ENCODE data around the gene EIF4E.
"Not testable (repeated sequence)": the region's sequence is repeated elsewhere in the genome, so short reads cannot be mapped to it uniquely, and the experiment has no call there.

Gene EIF4E

GRCh38 chr4:98930311-98930865 is 1.5 kb upstream of the EIF4E start:
- DNase-seq (ENCODE audit: low spot score): no peak

DNA sequence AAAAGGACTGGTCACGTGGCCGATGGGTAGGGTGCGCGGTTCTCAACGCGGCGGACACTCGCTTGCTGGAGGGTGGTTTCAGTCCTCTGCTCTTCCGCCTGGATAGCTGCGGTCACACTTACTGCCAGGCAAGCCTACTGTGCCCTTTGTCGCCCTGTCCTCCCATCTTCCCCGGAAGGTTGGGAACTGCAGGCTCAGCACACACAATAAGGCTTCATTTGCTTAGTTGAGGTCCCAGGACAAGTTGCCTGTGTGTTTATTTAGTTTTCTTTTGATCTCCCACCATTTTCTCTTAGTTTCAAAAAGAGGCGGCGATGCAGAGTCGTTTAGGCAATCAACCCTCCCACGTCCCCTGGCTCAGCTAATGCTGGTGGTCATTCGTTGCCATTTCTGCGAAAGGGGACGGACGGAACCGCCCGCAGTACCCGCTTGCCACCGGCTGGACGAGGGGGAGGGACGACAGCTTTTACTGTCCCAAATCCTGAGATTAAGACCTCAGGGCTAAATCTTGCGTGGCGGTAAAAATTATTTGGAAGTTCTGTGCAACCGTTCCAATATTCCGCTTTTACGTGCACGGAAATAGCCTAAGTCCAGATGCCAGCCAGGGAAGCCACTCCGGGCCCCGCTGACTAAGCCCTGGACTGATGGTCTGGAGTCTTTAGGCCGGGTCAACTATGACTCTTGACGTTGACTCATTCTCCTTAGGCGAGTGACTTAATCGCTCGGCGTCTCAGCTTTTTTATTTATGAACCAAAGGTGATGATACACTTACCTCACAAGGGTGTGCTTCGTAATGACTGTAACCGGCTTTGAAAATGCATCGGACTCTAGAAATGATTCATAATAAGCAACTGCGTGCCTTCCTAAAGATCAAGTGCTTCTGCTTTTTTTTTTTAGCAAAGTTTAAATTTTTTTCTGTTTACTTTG is 671 bp upstream of the EIF4E start:
- peak; percentile 99 for DNase-seq (ENCODE audit: low spot score)

DNA sequence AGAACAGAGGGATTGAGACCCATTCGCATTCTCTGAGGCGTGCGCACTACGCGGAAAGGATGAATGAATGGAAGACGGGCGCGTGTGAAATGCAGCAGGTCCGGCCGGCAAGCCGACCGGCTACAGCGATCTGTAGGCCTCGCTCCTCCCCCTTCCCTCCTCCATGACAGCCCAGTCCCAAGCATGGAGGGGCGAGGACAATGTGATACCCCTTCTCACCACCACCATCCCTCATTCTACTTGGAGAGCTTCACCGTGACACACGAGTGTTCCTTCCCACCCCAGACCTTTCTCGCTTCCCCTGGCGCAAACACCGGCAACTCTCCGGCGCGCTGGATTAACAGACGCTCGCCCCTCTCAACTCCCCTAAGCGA is 815 bp downstream of the EIF4E start:
- peak; percentile 84 for DNase-seq (ENCODE audit: low spot score)

DNA sequence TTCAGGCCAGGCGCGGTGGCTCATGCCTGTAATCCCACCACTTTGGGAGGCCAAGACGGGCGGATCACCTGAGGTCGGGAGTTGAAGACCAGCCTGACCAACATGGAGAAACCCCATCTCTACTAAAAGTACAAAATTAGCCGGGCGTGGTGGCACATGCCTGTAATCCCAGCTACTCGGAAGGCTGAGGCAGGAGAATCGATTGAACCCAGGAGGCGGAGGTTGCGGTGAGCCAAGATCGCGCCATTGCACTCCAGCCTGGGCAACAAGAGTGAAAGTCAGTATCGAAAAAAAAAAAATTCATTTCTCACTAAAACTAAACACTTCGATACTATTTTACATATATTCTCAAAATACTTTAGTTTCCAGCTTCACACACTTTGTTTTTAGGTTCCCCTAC is 2.7 kb downstream of the EIF4E start:
- not testable (repeated sequence) for DNase-seq (ENCODE audit: low spot score)

- peak; percentile 25 for DNase-seq (ENCODE audit: low spot score)
These were observed 7.6 kb downstream of the EIF4E start for GRCh38 chr4:98921292-98921691.

DNA sequence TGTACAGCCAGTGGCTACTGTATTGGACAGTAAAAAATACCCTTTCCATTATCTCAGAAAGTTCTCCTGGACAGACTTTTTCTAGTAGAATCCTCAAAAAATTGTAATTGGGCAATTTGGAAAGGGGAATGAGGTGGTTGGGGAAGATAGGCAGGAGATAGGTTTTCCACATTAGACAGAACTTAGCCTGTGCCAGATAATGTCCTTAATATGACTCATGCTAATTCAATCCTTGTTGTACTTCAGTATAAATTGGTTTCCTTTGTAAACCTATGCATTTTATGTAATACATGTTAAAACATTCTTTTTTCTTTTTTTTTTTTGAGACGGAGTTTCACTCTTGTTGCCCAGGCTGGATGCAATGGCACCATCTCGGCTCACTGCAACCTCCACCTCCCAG is 8.9 kb downstream of the EIF4E start:
- DNase-seq (ENCODE audit: low spot score): peak; percentile 28

DNA sequence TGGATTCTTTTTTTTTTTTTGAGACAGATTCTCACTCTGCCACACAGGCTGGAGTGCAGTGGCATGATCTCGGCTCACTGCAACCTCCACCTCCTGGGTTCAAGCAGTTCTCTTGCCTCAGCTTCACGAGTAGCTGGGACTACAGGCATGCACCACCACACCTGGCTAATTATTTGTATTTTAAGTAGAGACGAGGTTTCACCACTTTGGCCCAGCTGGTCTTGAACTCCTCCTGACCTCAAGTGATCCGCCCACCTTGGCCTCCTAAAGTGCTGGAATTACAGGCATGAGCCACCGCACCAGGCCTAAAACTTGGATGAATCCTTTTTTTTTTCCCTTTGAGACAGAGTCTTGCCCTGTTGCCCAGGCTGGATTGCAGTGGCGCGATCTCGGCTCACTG is 18.2 kb downstream of the EIF4E start:
- peak; percentile 54 for DNase-seq (ENCODE audit: low spot score)

DNA sequence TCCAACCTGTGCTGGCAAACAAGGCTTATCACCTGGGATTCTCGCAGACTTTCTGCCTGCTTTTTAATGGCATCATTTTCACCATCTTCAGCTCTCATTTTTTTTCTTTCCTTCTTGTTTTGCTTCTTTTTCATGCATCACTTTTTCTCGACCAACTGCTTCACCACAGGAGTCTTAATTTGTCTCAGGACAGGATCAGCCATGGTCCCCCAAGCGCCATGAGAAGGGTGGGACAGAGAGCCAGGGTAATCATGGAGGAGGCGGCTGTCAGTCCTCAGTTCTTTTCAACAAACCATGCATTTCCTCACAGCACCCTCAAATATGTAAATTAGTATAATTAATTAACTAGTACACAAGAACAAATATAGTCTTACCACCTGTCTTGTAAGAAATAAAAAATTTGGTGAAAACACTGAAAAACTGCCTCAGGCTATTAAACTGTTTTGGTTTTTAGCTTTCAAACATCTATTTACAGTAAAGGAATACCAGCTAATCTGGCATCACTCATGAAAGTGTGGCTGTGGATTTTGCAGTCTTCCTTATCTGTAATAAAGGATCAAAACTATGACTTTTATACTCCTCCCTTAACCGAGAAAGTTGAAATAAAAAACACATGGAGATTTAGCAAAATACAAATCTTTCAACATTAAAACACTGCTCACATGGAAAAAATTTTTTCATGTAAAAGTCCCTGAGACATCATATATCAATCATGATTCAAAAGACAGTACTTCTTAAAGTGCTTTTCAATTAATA is 19.1 kb downstream of the EIF4E start:
- DNase-seq (ENCODE audit: low spot score): no peak

- no peak for DNase-seq (ENCODE audit: low spot score)
These were observed 20.1 kb downstream of the EIF4E start for GRCh38 chr4:98908703-98909262.

DNA sequence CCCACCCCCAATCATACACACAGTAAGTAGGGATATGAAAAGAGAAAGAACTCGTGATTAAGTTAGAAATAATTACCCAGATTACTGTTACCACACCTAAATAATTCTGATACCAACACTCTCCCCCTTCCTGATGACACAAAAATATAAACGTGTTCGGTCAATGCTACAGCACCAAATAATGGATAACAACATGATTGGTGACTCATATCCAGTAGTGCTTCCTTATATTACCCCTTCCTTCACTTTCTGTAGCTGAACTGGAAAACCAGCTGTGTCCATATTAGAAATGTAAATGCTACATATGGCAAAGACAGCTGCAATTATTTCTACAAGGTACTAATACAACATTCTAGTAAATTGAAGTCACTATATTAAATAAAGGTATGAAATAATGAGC is 20.8 kb downstream of the EIF4E start:
- DNase-seq (ENCODE audit: low spot score): peak; percentile 32

DNA sequence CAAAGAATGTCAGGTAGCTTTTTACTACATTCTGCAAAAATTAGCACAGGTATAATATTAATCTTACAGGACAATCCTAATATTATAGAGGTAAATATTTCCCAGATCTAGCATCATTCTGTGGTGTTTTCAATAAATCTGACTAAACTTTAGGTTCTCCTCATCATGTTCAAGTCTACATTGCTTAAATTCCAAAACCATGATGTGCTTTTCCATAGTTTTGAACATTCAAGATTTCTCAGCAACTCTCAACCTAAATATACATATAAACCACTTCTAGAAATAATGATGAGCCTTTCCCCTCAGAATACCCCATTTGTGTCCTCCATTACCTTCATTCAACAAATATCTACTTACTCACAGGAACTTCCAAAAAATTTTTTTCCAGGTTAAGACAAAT is 23.1 kb downstream of the EIF4E start:
- no peak for DNase-seq (ENCODE audit: low spot score)

DNA sequence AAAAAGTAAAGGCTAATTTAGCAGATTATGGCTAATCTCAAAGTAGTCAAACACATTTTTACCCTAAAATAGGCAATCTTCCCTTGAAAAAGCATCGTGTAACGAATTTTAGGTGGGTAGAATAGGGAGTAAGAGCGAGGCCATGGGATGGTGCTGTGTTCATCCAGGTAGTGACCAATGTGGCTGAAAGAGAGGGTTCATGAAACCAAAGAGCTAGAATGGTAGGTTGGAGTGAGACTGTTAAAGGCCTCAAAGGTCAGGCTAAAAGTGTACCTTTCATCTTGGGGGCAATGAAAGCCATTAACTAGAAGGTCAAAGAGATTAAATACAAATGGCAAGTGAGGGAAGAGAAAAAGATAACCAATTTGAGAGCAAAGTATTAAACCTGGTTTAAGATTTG is 23.6 kb downstream of the EIF4E start:
- no peak for DNase-seq (ENCODE audit: low spot score)

- DNase-seq (ENCODE audit: low spot score): no peak
These were observed 25.0 kb downstream of the EIF4E start for GRCh38 chr4:98903963-98904362.

- DNase-seq (ENCODE audit: low spot score): no peak
These were observed 25.4 kb downstream of the EIF4E start for GRCh38 chr4:98903561-98903960.

GRCh38 chr4:98899277-98899676 is 29.7 kb downstream of the EIF4E start:
- no peak for DNase-seq (ENCODE audit: low spot score)

GRCh38 chr4:98891478-98892337 is 37.2 kb downstream of the EIF4E start:
- no peak for DNase-seq (ENCODE audit: low spot score)

- DNase-seq (ENCODE audit: low spot score): no peak
These were observed 38.1 kb downstream of the EIF4E start for GRCh38 chr4:98890702-98891455.

- no peak for DNase-seq (ENCODE audit: low spot score)
These were observed 41.8 kb downstream of the EIF4E start for GRCh38 chr4:98887145-98887544.

DNA sequence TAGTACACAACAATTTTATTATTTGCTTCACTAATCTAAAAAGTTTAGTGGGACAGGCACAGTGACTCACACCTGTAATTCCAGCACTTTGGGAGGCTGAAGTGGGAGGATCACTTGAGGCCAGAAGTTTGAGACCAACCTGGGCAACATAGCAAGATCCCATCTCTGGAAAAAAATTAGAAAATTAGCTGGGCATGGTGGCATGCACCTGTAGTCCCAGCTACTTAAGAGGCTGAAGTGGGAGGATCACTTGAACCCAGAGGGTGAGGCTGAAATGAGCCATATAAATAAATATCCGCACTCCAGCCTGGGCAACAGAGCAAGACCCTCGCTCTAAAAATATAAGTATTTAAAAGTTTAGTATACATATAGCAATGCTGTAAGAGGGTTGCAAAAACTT is 42.6 kb downstream of the EIF4E start:
- not testable (repeated sequence) for DNase-seq (ENCODE audit: low spot score)

DNA sequence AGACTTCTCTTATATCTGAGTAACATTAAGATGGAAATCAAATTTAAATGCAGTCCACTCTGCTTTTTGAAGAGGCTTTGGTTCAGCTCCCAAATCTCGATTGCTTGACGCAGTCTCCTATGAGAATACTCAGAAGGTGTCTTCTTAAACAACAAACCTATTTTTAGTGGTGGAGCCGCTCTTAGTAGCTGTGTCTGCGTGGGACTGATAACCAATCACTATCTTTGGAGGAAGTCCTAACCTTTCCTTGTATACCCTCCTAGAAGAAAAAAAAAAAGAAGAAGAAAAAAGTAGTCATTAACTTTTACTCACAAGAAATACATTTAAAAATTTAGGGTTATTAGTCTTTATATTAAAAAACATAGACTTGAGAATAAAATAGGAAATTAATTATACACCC is 48.0 kb downstream of the EIF4E start:
- DNase-seq (ENCODE audit: low spot score): not testable (repeated sequence)

DNA sequence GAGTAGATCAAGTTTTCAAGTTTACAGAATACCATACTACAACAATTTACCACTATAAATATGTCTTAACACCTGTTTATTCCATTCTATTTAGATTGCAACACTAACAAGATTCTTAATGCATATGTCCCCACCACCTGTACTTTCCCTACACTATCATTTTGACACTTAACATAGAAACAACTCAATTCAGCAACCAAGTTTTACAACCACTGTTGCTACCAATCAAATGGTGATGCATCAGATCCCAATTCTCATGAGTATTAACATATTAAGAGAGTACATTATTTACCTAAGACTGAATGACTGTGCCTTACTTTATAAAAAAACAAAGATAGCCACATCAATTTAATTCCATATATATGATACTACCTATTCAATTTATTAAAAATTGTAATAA is 49.4 kb downstream of the EIF4E start:
- no peak for DNase-seq (ENCODE audit: low spot score)
